ENCODE measurements around the gene NAALADL2. TPM values are rescaled to one million over a fixed set of nuclear protein-coding genes. Genes with fewer than 3 reads are reported as not detected.

Gene NAALADL2
- total and polyA plus RNA-seq, 2 donors (not counting 3 experiments of a cell fraction or from before 2014, with no cell fraction given), result 1.1 to 4.0 TPM

GRCh38 chr3:175656461-175656860 lies 797.3 kb downstream of the NAALADL2 start:
- BruUV-seq (replicated peaks), result no TSS peak
- ChIA-PET CTCF (no interaction called here), POLR2A (no interaction called here)
- Histone ChIP-seq H4K20me1 (replicated peaks; ENCODE audit: control insufficient read depth, extremely low read depth, insufficient read depth, low read length) (no peaks in the 10 kb centered on the region), H3K79me2 (ENCODE audit: control insufficient read depth, insufficient read depth, low read length) (no peaks in the 10 kb centered on the region), H3K27ac (ENCODE audit: insufficient read depth, low read depth, low read length) (no peak overlapping the region), H2AFZ (ENCODE audit: low read depth, low read length) (no peak overlapping the region), H3K4me1 (ENCODE audit: control insufficient read depth, extremely low read depth, insufficient read depth, low read length) (no peaks in the 10 kb centered on the region), H3K4me3 (replicated peaks in 1 of 3; ENCODE audit: insufficient read depth in 1 of 3, low read depth in 1 of 3, low read length in 3 of 3) (no peak overlapping the region), H3K27me3 (ENCODE audit: control insufficient read depth in 2 of 2, insufficient read depth in 2 of 2, low read length in 2 of 2) (no peaks in the 10 kb centered on the region), H3K9ac (replicated peaks; ENCODE audit: extremely low read depth, insufficient read depth, low read length) (no peak overlapping the region), H3K9me3 (replicated peaks; ENCODE audit: control insufficient read depth, insufficient read depth, low read length) (no peaks in the 10 kb centered on the region), H3K4me2 (ENCODE audit: insufficient read depth, low read length) (no peak overlapping the region), H3K9me1 (replicated peaks; ENCODE audit: control insufficient read depth, extremely low read depth, insufficient read depth, low read length) (no peaks in the 10 kb centered on the region), H3K36me3 (ENCODE audit: control insufficient read depth in 2 of 2, extremely low read depth in 1 of 2, insufficient read depth in 2 of 2, low read length in 2 of 2) (no peaks in the 10 kb centered on the region)
- no peak for TF ChIP-seq FOS (IDR thresholded peaks at IDR 0.05; ENCODE audit: borderline replicate concordance, insufficient read depth, low read length)
- no peak for TF ChIP-seq CTCF (IDR thresholded peaks at IDR 0.05; ENCODE audit: extremely low read depth in 1 of 2, insufficient read depth in 1 of 2, low read depth in 1 of 2, low read length in 2 of 2)
- TF ChIP-seq, protein P1, sequence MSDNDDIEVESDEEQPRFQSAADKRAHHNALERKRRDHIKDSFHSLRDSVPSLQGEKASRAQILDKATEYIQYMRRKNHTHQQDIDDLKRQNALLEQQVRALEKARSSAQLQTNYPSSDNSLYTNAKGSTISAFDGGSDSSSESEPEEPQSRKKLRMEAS (IDR thresholded peaks at IDR 0.05; ENCODE audit: insufficient read depth, insufficient read length), result no peak
- TF ChIP-seq JUN (IDR thresholded peaks at IDR 0.05; ENCODE audit: borderline replicate concordance, insufficient read depth, insufficient read length, low read depth), result no peak
- TF ChIP-seq POLR2A (IDR thresholded peaks at IDR 0.05; ENCODE audit: low read depth, low read length), result no peak
- TF ChIP-seq POLR2AphosphoS5 (IDR thresholded peaks at IDR 0.05; ENCODE audit: insufficient read depth, low read depth, low read length), result no peak
- no peak for TF ChIP-seq GATA2 (IDR thresholded peaks at IDR 0.05; ENCODE audit: insufficient read depth, insufficient read length, low read depth, low read length)
- no peak for TF ChIP-seq EZH2 (IDR thresholded peaks at IDR 0.05; ENCODE audit: borderline replicate concordance, low read depth, low read length, severe bottlenecking)
- no peak for TF ChIP-seq MYC (IDR thresholded peaks at IDR 0.05; ENCODE audit: low read depth, low read length)
- dilution Hi-C loops (cut with MboI; ENCODE audit: extremely low pct_ligation_motif_present, low sequenced_read_pairs) (no loop called here), intact Hi-C loops (cut with micrococcal nuclease) (no loop called here)
- FAIRE-seq (no peak), DNase-seq (ENCODE audit: low read depth, low spot score) (no peak)

Data from endothelial cell of umbilical vein (primary cell).